Ascending aorta (tissue), 2 donors: ENCODE results near the gene BMP7. TPM values are rescaled to one million over a fixed set of nuclear protein-coding genes. Genes with fewer than 3 reads are reported as not detected.

ENCODE experiments used
- DNase-seq, 2 donors: peaks; one replicate each; pipeline ENCODE4 v3.0.0-alpha.2; 2019; ENCODE audit warnings: low spot score in 2 of 2
- H3K27ac ChIP-seq, 2 donors: fragments of 200-600 bp; sonication (generic); one replicate each; pipeline ENCODE4 v1.5.1; 2016 to 2017; ENCODE audit warnings: mild to moderate bottlenecking in 1 of 2
- H3K27me3 ChIP-seq: fragments of 200-600 bp; sonication (generic); one replicate; pipeline ENCODE4 v1.5.1; 2017
- H3K36me3 ChIP-seq, 2 donors: fragments of 200-600 bp; sonication (generic); one replicate each; pipeline ENCODE4 v1.5.1; 2016
- H3K4me1 ChIP-seq, 2 donors: fragments of 200-600 bp; sonication (generic); one replicate each; pipeline ENCODE4 v1.5.1; 2016 to 2017; ENCODE audit warnings: mild to moderate bottlenecking in 1 of 2
- H3K4me3 ChIP-seq, 2 donors: fragments of 200-600 bp; sonication (generic); one replicate each; pipeline ENCODE4 v1.5.1; 2016 to 2017; ENCODE audit warnings: mild to moderate bottlenecking in 1 of 2
- H3K9me3 ChIP-seq, 2 donors: fragments of 200-600 bp; sonication (generic); one replicate each; pipeline ENCODE4 v1.5.1; 2016
- CTCF ChIP-seq, 3 experiments: fragments of 200-600 bp in 2 of 3; fragments of 450-650 bp in 1 of 3; sonication (generic) in 2 of 3; IDR thresholded peaks; one replicate each; pipeline ENCODE4 v1.5.1; 2016 to 2019; ENCODE audit warnings: antibody characterized with exemption in 3 of 3, mild to moderate bottlenecking in 1 of 3, moderate library complexity in 1 of 3
- intact Hi-C: fragments of 100-400 bp; cut with DNase I; formaldehyde crosslinking; loops from one replicate; pipeline ENCODE4 v1.15.1; 2023
- total RNA-seq: library from RNA; depleted of rRNA; stranded (reverse); fragments of >200 nt; gene quantifications from one replicate; pipeline ENCODE4 v1.1.0, GENCODE V29; 2016

The BMP7 gene
- total RNA-seq, 1 donor from 2014 or later, result not detected

DNA sequence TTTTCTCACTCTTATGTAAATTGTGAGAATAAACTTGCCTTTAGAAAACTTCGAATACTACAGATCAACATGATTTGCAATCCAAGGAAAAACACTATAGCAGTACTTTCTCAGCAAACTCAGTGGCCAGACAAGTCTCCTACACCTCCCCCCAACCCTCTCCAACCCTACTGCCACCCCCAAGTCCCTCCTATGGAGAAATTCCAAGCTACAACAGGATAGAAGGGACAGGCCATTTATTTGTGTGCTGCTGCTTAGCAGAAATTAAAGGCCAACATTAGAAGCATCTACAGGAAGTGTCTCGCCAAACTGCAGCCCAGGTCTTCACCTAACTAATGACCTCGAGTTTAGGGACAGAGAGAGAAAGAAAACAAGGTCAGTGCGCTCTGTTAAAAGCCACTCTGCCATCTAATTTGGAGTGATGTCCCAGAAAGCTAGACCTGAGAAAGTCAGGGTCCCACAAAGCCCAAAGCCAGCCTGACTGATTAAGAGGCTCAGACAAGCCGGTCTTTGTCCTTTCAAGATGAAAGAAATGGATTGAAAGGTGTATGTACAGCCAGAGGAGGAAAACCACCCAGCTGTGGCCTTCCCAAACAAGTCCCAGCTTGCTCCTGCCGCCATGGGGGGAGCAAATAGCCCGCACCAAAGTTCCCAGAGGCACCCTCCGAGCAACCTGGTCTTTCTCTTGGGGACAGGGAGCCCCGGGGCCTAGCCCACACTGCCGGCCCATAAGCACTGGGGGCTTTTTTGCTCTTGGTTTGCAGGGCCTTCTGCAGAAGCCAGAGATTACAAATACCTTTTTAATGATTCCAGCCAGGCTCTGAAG is 3.4 kb downstream of the BMP7 start:
- H3K36me3 ChIP-seq, result no peaks in the 10 kb centered on the region
- intact Hi-C loops, result no loop called here
- H3K4me1 ChIP-seq, result no peaks in the 10 kb centered on the region
- no peak overlapping the region for H3K27ac ChIP-seq
- no peak for TF ChIP-seq CTCF (IDR thresholded peaks at IDR 0.05)
- no peak overlapping the region for H3K4me3 ChIP-seq
- DNase-seq, result no peak
- no peaks in the 10 kb centered on the region for H3K9me3 ChIP-seq
- no peaks in the 10 kb centered on the region for H3K27me3 ChIP-seq

DNA sequence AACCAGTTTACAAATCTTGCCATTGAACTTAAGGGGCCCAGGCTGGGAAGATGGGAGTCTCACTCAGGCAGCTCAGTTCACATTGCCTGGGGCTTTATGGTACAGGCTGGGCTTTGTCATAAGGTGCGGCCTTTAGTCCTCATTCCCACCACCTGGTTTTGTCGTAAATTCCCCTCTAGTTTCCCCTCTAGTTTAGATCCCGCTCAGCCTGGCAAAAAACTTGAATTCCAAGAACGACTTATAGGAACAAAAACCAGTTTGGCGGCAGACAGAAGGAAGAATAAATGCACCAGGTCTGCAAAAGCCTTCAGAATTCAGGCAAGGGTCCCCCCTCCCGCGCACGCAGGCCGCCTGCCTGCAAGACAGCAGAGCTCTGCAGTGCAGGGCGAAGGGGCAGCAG is 4.1 kb downstream of the BMP7 start:
- Histone ChIP-seq H3K9me3 (no peaks in the 10 kb centered on the region), H3K4me3 (no peak overlapping the region), H3K27me3 (no peaks in the 10 kb centered on the region), H3K36me3 (no peaks in the 10 kb centered on the region), H3K4me1 (no peaks in the 10 kb centered on the region), H3K27ac (no peak overlapping the region)
- intact Hi-C loops, result no loop called here
- TF ChIP-seq CTCF (IDR thresholded peaks at IDR 0.05), result no peak
- no peak for DNase-seq

DNA sequence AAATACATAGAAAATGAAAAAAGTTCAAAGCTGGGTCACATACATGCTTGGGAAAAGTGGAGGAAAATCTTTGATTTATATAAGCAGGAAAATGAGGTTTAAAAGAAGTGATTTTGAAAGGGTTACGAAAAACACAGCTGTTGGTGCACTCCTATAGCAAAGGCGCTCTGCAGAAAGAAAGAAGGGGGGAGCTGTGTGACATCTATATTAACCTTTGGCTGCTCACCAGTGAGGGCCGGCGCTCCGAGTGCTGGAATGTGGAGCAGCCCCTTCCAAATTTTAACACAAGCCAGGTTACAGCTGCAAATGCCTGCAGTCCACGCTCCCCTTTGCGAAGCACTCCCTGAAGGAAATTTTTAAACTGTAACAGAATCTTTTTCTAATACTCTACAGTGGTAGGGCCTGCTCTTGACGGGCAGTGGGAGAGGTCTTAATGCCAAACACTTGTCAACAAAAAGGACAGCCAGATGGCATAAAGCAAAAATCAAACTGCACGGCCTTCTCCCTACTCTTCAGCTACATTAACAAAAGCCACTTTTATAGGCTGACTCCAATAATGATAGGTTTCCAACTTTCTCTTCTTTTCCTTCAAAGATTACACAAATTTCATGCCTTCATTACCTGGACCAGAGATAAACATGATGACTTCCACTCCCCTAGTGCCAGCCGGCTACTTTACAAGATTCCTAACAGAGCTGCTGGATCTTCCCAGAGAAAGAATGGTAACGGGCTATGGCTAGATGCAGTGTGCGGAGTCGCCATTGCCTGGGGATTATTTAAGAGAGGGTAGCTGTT is 4.8 kb downstream of the BMP7 start:
- no peaks in the 10 kb centered on the region for H3K4me1 ChIP-seq
- H3K36me3 ChIP-seq, result no peaks in the 10 kb centered on the region
- intact Hi-C loops, result no loop called here
- no peak overlapping the region for H3K4me3 ChIP-seq
- H3K27ac ChIP-seq, result no peak overlapping the region
- no peaks in the 10 kb centered on the region for H3K27me3 ChIP-seq
- no peaks in the 10 kb centered on the region for H3K9me3 ChIP-seq
- no peak for TF ChIP-seq CTCF (IDR thresholded peaks at IDR 0.05)
- no peak for DNase-seq

- Histone ChIP-seq H3K4me3 (no peak overlapping the region), H3K9me3 (no peaks in the 10 kb centered on the region), H3K36me3 (no peaks in the 10 kb centered on the region), H3K4me1 (no peaks in the 10 kb centered on the region), H3K27ac (no peak overlapping the region), H3K27me3 (no peaks in the 10 kb centered on the region)
- DNase-seq, result no peak
- intact Hi-C loops, result no loop called here
- TF ChIP-seq CTCF (IDR thresholded peaks at IDR 0.05), result no peak
These were observed 5.5 kb downstream of the BMP7 start for GRCh38 chr20:57260934-57261333.

DNA sequence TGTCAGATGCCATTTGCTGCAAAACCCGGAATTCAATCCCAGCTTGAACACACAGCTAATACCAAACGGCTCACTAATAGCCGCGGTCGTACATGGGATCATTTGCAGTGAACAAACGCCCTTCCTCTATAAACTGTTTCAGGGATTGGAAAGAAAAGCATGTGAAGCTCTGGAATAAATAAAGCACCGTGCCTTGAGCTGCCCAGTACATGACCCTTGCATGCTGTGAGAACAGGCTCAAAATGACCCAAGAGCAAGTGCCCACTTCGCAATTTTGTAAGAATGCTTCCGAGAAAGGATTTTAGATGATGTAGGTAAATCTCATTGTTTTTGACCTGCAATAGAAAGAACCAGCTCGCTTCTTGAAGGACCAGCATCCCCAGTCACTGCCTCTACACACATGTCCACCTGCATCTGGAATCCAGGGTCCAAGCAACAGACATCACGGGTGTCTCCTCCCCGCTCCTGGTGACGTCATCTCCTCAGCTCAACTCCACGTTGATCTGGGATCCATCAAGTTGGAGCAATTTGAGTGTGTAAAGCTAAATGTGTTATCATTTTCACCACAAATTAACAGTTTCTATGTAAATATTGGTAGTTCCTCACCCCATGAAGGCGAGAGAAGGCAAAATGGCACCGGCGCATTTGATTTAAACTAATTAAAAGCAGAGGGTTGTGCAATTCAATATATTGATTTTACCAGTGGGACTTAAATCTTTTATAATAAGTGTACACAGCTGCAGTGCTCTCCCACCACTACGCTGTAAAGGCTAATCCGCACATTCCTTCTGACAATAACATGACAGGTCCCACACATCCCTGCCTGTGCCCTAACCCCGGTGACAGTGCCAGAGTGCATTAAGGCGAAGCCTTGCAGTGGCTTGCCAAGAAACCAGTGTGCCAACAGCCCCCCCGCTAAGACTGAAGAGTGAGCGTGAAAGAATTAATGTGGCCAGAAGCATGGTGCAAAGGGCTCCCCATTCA is 6.2 kb downstream of the BMP7 start:
- no peak for DNase-seq
- no peaks in the 10 kb centered on the region for H3K9me3 ChIP-seq
- no peak overlapping the region for H3K27ac ChIP-seq
- H3K27me3 ChIP-seq, result no peaks in the 10 kb centered on the region
- intact Hi-C loops, result no loop called here
- no peaks in the 10 kb centered on the region for H3K4me1 ChIP-seq
- no peaks in the 10 kb centered on the region for H3K36me3 ChIP-seq
- no peak overlapping the region for H3K4me3 ChIP-seq
- TF ChIP-seq CTCF (IDR thresholded peaks at IDR 0.05), result no peak
